Vagina (tissue), 2 donors: ENCODE data around the gene NTRK1.

Experiments
- CTCF ChIP-seq, 3 experiments: fragments of 450-650 bp in 2 of 3; fragments of 200-600 bp in 1 of 3; sonication (generic) in 1 of 3; IDR thresholded peaks; one replicate each; pipeline ENCODE4 v1.5.1; 2017 to 2019; ENCODE audit warnings: antibody characterized with exemption in 3 of 3, mild to moderate bottlenecking in 2 of 3, moderate library complexity in 2 of 3
- POLR2A ChIP-seq, 2 donors: fragments of 450-650 bp; IDR thresholded peaks; one replicate each; pipeline ENCODE4 v1.6.1; 2017; ENCODE audit warnings: antibody characterized with exemption in 2 of 2, mild to moderate bottlenecking in 2 of 2, moderate library complexity in 2 of 2
- POLR2AphosphoS5 ChIP-seq, 2 donors: sonication (generic); formaldehyde crosslinking; IDR thresholded peaks; one replicate each; pipeline ENCODE4 v1.9.0; 2017; ENCODE audit warnings: antibody characterized with exemption in 2 of 2, mild to moderate bottlenecking in 2 of 2, low read depth in 1 of 2; ENCODE audit not compliant: insufficient read depth in 1 of 2

DNA sequence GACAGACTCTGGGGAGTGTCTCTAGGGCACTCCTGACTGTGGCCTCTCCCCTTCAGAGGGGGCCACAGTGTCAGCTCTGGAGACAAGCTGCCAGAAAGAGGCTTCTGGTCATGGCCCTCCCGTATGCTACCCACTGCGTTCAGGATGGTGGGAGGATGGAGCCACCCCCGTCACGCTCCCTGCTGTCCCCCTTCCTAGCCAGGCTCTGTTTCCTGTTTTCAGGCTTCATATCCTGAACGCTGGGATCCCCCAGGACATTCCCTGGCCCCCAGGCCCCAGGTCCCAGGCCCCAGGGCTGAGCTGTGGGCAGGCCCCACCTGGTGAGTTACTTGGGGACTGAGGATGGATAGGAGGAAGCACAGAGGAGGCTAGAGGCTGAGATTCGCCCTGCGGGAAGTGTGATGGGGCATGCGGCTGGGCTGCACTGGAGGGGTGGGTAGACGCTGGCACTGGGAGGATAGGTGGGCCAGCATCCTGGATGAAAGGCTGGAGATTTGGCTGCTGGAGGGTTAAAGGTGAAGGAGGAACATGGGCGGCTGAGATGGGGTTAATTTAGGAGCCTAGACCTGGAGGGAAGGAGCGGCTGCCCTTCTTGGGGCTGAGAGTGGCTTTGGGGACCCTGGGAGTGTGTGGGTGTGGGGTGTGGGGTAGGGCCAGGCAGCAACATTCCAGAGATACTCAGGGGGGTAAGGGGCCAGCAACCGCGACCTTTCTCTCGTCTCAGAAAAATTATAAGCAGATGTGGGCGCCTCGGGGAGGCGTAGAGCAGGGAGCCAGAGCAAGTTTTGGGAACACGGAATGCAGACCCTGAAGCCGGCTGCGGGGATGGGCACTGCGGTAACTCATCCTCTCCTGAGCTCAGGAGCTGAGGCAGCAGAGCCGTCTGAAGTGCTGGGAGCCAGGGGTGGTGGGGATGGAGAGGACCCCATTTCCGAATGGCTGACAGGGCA is 41.6 kb downstream of the NTRK1 start:
- TF ChIP-seq CTCF (IDR thresholded peaks at IDR 0.05) (no peak), POLR2AphosphoS5 (IDR thresholded peaks at IDR 0.05; ENCODE audit: insufficient read depth in 1 of 2, low read depth in 1 of 2) (no peak), POLR2A (IDR thresholded peaks at IDR 0.05) (no peak)
